NCI-H1930 (cell line): ENCODE data around the gene MAEA.

Experiments used
- DNase-seq, 2 experiments: peaks; one replicate each; lab custom pipeline; 2025; lab: John Stamatoyannopoulos, UW

The MAEA gene

GRCh38 chr4:1353186-1354055, 63.7 kb downstream of the MAEA start:
- DNase-seq = no peak

GRCh38 chr4:1354136-1354982, 64.7 kb downstream of the MAEA start:
- no peak for DNase-seq

GRCh38 chr4:1354983-1355275, 65.2 kb downstream of the MAEA start:
- no peak for DNase-seq

- no peak for DNase-seq
Observed at GRCh38 chr4:1355378-1355777, 65.7 kb downstream of the MAEA start.

- peak; percentile 13 to 40 for DNase-seq
Observed at GRCh38 chr4:1356181-1356998, 66.7 kb downstream of the MAEA start.

GRCh38 chr4:1357356-1358248, 67.9 kb downstream of the MAEA start:
- DNase-seq = no peak

- no peak for DNase-seq
Observed at GRCh38 chr4:1358421-1359143, 68.9 kb downstream of the MAEA start.

- DNase-seq = no peak
Observed at GRCh38 chr4:1359144-1359501, 69.4 kb downstream of the MAEA start.

GRCh38 chr4:1359976-1360375, 70.3 kb downstream of the MAEA start:
- DNase-seq = no peak

GRCh38 chr4:1360423-1361283, 71.0 kb downstream of the MAEA start:
- no peak for DNase-seq

GRCh38 chr4:1361431-1361830, 71.7 kb downstream of the MAEA start:
- no peak for DNase-seq

GRCh38 chr4:1362046-1362445, 72.4 kb downstream of the MAEA start:
- DNase-seq = no peak

- no peak for DNase-seq
Observed at GRCh38 chr4:1362521-1362920, 72.8 kb downstream of the MAEA start.

- no peak for DNase-seq
Observed at GRCh38 chr4:1363513-1363912, 73.8 kb downstream of the MAEA start.

GRCh38 chr4:1364217-1364616, 74.5 kb downstream of the MAEA start:
- no peak for DNase-seq

GRCh38 chr4:1364748-1365147, 75.1 kb downstream of the MAEA start:
- no peak for DNase-seq

- DNase-seq = peak; percentile 28 to 32
Observed at GRCh38 chr4:1365271-1366178, 75.8 kb downstream of the MAEA start.

GRCh38 chr4:1366371-1367229, 76.9 kb downstream of the MAEA start:
- DNase-seq = no peak
